H1 (cell line): ENCODE measurements around the gene SH3RF2. TPM values are rescaled to one million over a fixed set of nuclear protein-coding genes. Genes with fewer than 3 reads are reported as not detected.

Experiments
- CTCF ChIA-PET: fragments of 300-600 bp; sonication (Branson Sonifier 250); formaldehyde crosslinking; loops from one replicate; lab custom pipeline; 2021; ENCODE audit not compliant: partially characterized antibody; lab: Charles Lee
- POLR2A ChIA-PET: fragments of 300-600 bp; sonication (Branson Sonifier 250); formaldehyde crosslinking; loops from one replicate; lab custom pipeline; 2021; ENCODE audit warnings: inconsistent platforms; ENCODE audit not compliant: partially characterized antibody; lab: Charles Lee
- DNase-seq, 2 experiments: peaks; one replicate each; pipeline versions ENCODE4 v3.0.0 to v3.0.0-alpha.2; 2010 to 2022; ENCODE audit warnings: low spot score in 2 of 2, low read depth in 1 of 2, mixed read lengths in 1 of 2
- FAIRE-seq: peaks from 2 replicates; lab custom pipeline; 2011; peaks lifted over from hg19 to GRCh38; lab: Jason Lieb, UNC
- H2AFZ ChIP-seq: 2 replicates; pipeline ENCODE4 v1.8.1; 2012; ENCODE audit warnings: low read length, inconsistent platforms
- H2AK5ac ChIP-seq: 2 replicates; pipeline ENCODE4 v1.6.1; 2013; ENCODE audit warnings: low read depth, low read length
- H2BK120ac ChIP-seq: replicated peaks from 2 replicates; pipeline ENCODE3; 2013; ENCODE audit warnings: low read depth, low read length, inconsistent platforms
- H2BK12ac ChIP-seq: 2 replicates; pipeline ENCODE4 v1.6.1; 2013; ENCODE audit warnings: low read depth, low read length
- H2BK15ac ChIP-seq: 2 replicates; pipeline ENCODE4 v1.6.1; 2013; ENCODE audit warnings: low read length
- H2BK20ac ChIP-seq: 2 replicates; pipeline ENCODE4 v1.6.1; 2013; ENCODE audit warnings: low read length
- H2BK5ac ChIP-seq: 2 replicates; pipeline ENCODE4 v1.6.1; 2013; ENCODE audit warnings: low read depth, low read length
- H3K14ac ChIP-seq: 2 replicates; pipeline ENCODE4 v1.6.1; 2013; ENCODE audit warnings: inconsistent platforms; ENCODE audit not compliant: insufficient read length
- H3K18ac ChIP-seq: 2 replicates; pipeline ENCODE4 v1.6.1; 2013; ENCODE audit warnings: low read length; ENCODE audit errors: extremely low read depth
- H3K23ac ChIP-seq: 2 replicates; pipeline ENCODE4 v1.6.1; 2013; ENCODE audit warnings: inconsistent platforms; ENCODE audit not compliant: insufficient read length
- H3K23me2 ChIP-seq: 2 replicates; pipeline ENCODE4 v1.6.1; 2013; ENCODE audit warnings: low read depth, low read length
- H3K27ac ChIP-seq: 2 replicates; pipeline ENCODE4 v1.6.1; 2011; ENCODE audit warnings: low read depth, low read length, inconsistent platforms
- H3K27me3 ChIP-seq, 4 experiments: replicated peaks in 1 of 4; 1 replicate in 1 of 4; 2 replicates in 3 of 4; pipeline versions ENCODE4 v1.6.1 to v1.8.1; 2011 to 2013; ENCODE audit warnings: low read length in 3 of 4, mild to moderate bottlenecking in 3 of 4, inconsistent platforms in 2 of 4, mixed read lengths in 2 of 4, moderate library complexity in 1 of 4; ENCODE audit not compliant: control insufficient read depth in 3 of 4, insufficient read depth in 3 of 4; ENCODE audit errors: extremely low read depth in 1 of 4
- H3K36me3 ChIP-seq, 4 experiments: 2 replicates each; pipeline versions ENCODE4 v1.6.1 to v1.8.1; 2011 to 2013; ENCODE audit warnings: mild to moderate bottlenecking in 4 of 4, low read length in 3 of 4, moderate library complexity in 2 of 4, control low read depth in 1 of 4, inconsistent platforms in 1 of 4; ENCODE audit not compliant: insufficient read depth in 4 of 4, control insufficient read depth in 2 of 4
- H3K4ac ChIP-seq: replicated peaks from 2 replicates; pipeline ENCODE3; 2013; ENCODE audit warnings: low read length, low read depth, mixed read lengths, inconsistent platforms; ENCODE audit not compliant: insufficient read length
- H3K4me1 ChIP-seq, 4 experiments: replicated peaks in 1 of 4; 1 replicate in 1 of 4; 2 replicates in 3 of 4; pipeline versions ENCODE4 v1.6.1 to v1.8.1; 2011 to 2013; ENCODE audit warnings: low read length in 3 of 4, inconsistent platforms in 2 of 4, mixed read lengths in 1 of 4; ENCODE audit not compliant: insufficient read depth in 4 of 4, control insufficient read depth in 3 of 4
- H3K4me2 ChIP-seq, 2 experiments: 2 replicates each; pipeline versions ENCODE4 v1.6.1 to v1.8.1; 2011 to 2013; ENCODE audit warnings: low read depth in 2 of 2, low read length in 2 of 2, control low read depth in 1 of 2, inconsistent platforms in 1 of 2, mild to moderate bottlenecking in 1 of 2; ENCODE audit not compliant: insufficient read depth in 1 of 2
- H3K4me3 ChIP-seq, 4 experiments: fragments of 200-600, 300-600 bp in 1 of 4; sonication (generic), shearing (Covaris generic), sonication (Bioruptor Twin) in 1 of 4; 2 replicates each; pipeline versions ENCODE4 v1.5.1 to v1.8.1; 2011 to 2016; ENCODE audit warnings: low read length in 4 of 4, low read depth in 3 of 4, control low read depth in 2 of 4, inconsistent platforms in 2 of 4, mild to moderate bottlenecking in 2 of 4, mixed read lengths in 1 of 4, moderate library complexity in 1 of 4; ENCODE audit not compliant: insufficient read depth in 2 of 4; ENCODE audit errors: extremely low read depth in 1 of 4
- H3K56ac ChIP-seq: replicated peaks from 2 replicates; pipeline ENCODE3; 2013; ENCODE audit warnings: low read depth, mild to moderate bottlenecking, mixed read lengths, low read length, inconsistent platforms; ENCODE audit not compliant: insufficient read length
- H3K79me1 ChIP-seq: 2 replicates; pipeline ENCODE4 v1.6.1; 2013; ENCODE audit warnings: low read depth, low read length, control low read depth
- H3K79me2 ChIP-seq, 2 experiments: 2 replicates each; pipeline versions ENCODE4 v1.6.1 to v1.8.1; 2012 to 2013; ENCODE audit warnings: low read length in 2 of 2, mild to moderate bottlenecking in 2 of 2, inconsistent platforms in 1 of 2; ENCODE audit not compliant: insufficient read depth in 2 of 2, control insufficient read depth in 1 of 2
- H3K9ac ChIP-seq, 4 experiments: replicated peaks in 1 of 4; 1 replicate in 1 of 4; 2 replicates in 3 of 4; pipeline versions ENCODE4 v1.6.1 to v1.8.1; 2011 to 2013; ENCODE audit warnings: low read depth in 3 of 4, low read length in 3 of 4, control low read depth in 2 of 4, mild to moderate bottlenecking in 2 of 4, moderate library complexity in 2 of 4, inconsistent platforms in 1 of 4; ENCODE audit errors: extremely low read depth in 1 of 4
- H3K9me3 ChIP-seq, 2 experiments: 2 replicates each; pipeline versions ENCODE4 v1.6.1 to v1.8.1; 2012 to 2013; ENCODE audit warnings: mild to moderate bottlenecking in 2 of 2, moderate library complexity in 2 of 2, control low read depth in 1 of 2, inconsistent platforms in 1 of 2, low read depth in 1 of 2, low read length in 1 of 2, mixed read lengths in 1 of 2; ENCODE audit not compliant: insufficient read depth in 2 of 2
- H4K20me1 ChIP-seq, 2 experiments: replicated peaks in 1 of 2; 2 replicates each; pipeline versions ENCODE3 to v1.8.1; 2011 to 2013; ENCODE audit warnings: inconsistent platforms in 2 of 2, low read length in 2 of 2, mild to moderate bottlenecking in 1 of 2; ENCODE audit not compliant: insufficient read depth in 2 of 2, control insufficient read depth in 1 of 2
- H4K5ac ChIP-seq: 2 replicates; pipeline ENCODE4 v1.6.1; 2013; ENCODE audit warnings: low read length, low read depth, mixed read lengths, inconsistent platforms; ENCODE audit not compliant: insufficient read length
- H4K8ac ChIP-seq: 2 replicates; pipeline ENCODE4 v1.8.0; 2013; ENCODE audit warnings: mild to moderate bottlenecking, moderate library complexity, low read length, inconsistent platforms; ENCODE audit not compliant: insufficient read depth; ENCODE audit errors: extremely low read depth
- H4K91ac ChIP-seq: replicated peaks from 2 replicates; pipeline ENCODE3; 2013; ENCODE audit warnings: low read length, mixed read lengths, inconsistent platforms; ENCODE audit not compliant: insufficient read length
- RAD21 ChIP-seq, 2 experiments: IDR thresholded peaks in 1 of 2; conservative IDR thresholded peaks in 1 of 2; 2 replicates each; pipeline ENCODE4 v1.6.1; 2011; ENCODE audit warnings: low read depth in 2 of 2, low read length in 2 of 2, improper control_type of control experiment in 1 of 2, inconsistent platforms in 1 of 2, mild to moderate bottlenecking in 1 of 2, moderate library complexity in 1 of 2
- WGBS, 2 experiments: shearing (Covaris generic) in 1 of 2; methylation state at CpG; one replicate each; pipeline versions ENCODE4 v1.1.6 to v1.1.7; 2013 to 2015; ENCODE audit warnings: low lambda C conversion rate in 2 of 2, mixed read lengths in 2 of 2, inconsistent platforms in 1 of 2, low coverage in 1 of 2, missing lambda C conversion rate in 1 of 2; ENCODE audit not compliant: insufficient replicate concordance in 2 of 2, insufficient coverage in 1 of 2, insufficient read length in 1 of 2; ENCODE audit errors: extremely low coverage in 1 of 2, missing lambda C conversion rate in 1 of 2; 5-methylcytosine and 5-hydroxymethylcytosine counted together
- polyA plus RNA-seq, 7 experiments: library from polyadenylated mRNA; depleted of rRNA in 3 of 7; stranded (reverse) in 5 of 7; unstranded in 2 of 7; fragments of >200 nt in 5 of 7; fragments of 200-250 nt in 2 of 7; gene quantifications; 1 replicate in 5 of 7; 2 replicates in 1 of 7; 4 replicates in 1 of 7; pipeline versions ENCODE4 v1.2.1 to v1.2.3, GENCODE V29; 2011 to 2013; ENCODE audit warnings: missing spikeins in 2 of 7, mixed read lengths in 2 of 7
- total RNA-seq: library from RNA; stranded (reverse); fragmentation: NEBNext Ultra II Directional; extraction: Animal tissue kit (Norgen Biotek cat#: 25700); gene quantifications from 2 replicates; pipeline ENCODE4 v1.2.1, GENCODE V29; 2021

Gene SH3RF2
- total and polyA plus RNA-seq, 2 of the 8 experiments (the other 6 are each of a cell fraction or from before 2014, with no cell fraction given): 0.80 to 0.95 TPM

DNA sequence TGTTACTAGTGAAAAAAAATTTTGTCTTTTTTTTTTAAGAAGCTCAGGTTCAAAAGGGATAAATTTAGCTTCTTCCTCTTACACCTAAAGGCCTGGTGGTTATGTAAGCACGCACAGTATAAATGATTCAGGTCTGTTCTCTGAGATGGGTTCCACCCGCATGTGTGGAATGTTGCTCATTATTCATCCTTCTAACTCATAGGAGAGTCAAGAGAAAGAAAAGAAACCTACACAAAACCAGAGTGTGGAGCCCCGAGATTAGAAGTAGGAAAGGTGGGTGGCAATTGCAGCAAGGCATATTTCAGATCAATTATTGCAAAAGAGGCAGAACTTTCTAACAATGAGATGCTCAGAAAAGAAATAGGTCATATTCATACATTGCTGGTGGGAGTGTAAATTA is 155.5 kb downstream of the SH3RF2 start:
- FAIRE-seq: no peak
- CTCF ChIA-PET: interaction anchor here (0.6 to 1.0 kb wide), 4 partner anchors 9 to 518 kb away, joined by 3 to 5 read pairs (median 4); no protein-coding TSS in a partner anchor

More for the DNA sequence above, 155.5 kb downstream of the SH3RF2 start:
- Histone ChIP-seq H3K79me2 (no peaks in the 10 kb centered on the region), H2BK15ac (no peak overlapping the region), H4K8ac (no peak overlapping the region), H3K56ac (no peak overlapping the region), H3K4me3 (no peak overlapping the region), H3K36me3 (no peaks in the 10 kb centered on the region), H4K20me1 (no peaks in the 10 kb centered on the region), H2BK120ac (no peak overlapping the region), H3K9ac (no peak overlapping the region), H3K4me1 (no peaks in the 10 kb centered on the region), H3K23me2 (no peaks in the 10 kb centered on the region), H2BK20ac (no peak overlapping the region), H2BK5ac (no peak overlapping the region), H2AK5ac (no peak overlapping the region), H3K9me3 (no peaks in the 10 kb centered on the region), H3K4me2 (no peak overlapping the region), H3K27ac (no peak overlapping the region), H3K79me1 (no peaks in the 10 kb centered on the region), H4K5ac (no peak overlapping the region), H3K23ac (no peak overlapping the region), H4K91ac (no peak overlapping the region), H2BK12ac (no peak overlapping the region), H3K4ac (no peak overlapping the region), H3K14ac (no peak overlapping the region), H2AFZ (no peak overlapping the region), H3K27me3 (no peaks in the 10 kb centered on the region), H3K18ac (no peak overlapping the region)
- TF ChIP-seq RAD21 (IDR thresholded peaks at IDR 0.05 in 1 of 2, conservative IDR thresholded peaks at IDR 0.05 in 1 of 2; ENCODE audit: low read depth in 2 of 2, low read length in 2 of 2): no peak
- POLR2A ChIA-PET: interaction anchor here (0.6 to 0.7 kb wide), 2 partner anchors 106 to 309 kb away, joined by 3 to 4 read pairs; no protein-coding TSS in a partner anchor
- 95% methylated on average over 3 of the region's 3 CpGs; no CpG with 5 or more reads in 1 of the 2 experiments for WGBS, 2 experiments
- no peak for DNase-seq
